Vagina (tissue), 2 donors: ENCODE data around the gene VPREB3. TPM values are rescaled to one million over a fixed set of nuclear protein-coding genes. Genes with fewer than 3 reads are reported as not detected.

Source experiments
- DNase-seq, 2 donors: peaks; one replicate each; pipeline ENCODE4 v3.0.0-alpha.2; 2017; ENCODE audit errors: extremely low spot score in 2 of 2
- H3K27ac ChIP-seq: fragments of 200-600 bp; sonication (generic); one replicate; pipeline ENCODE4 v1.5.1; 2019
- H3K27me3 ChIP-seq: fragments of 200-600 bp; sonication (generic); one replicate; pipeline ENCODE4 v1.5.1; 2019
- H3K36me3 ChIP-seq, 2 donors: fragments of 200-600 bp; sonication (generic); one replicate each; pipeline ENCODE4 v1.5.1; 2017 to 2019
- H3K4me1 ChIP-seq: fragments of 200-600 bp; sonication (generic); one replicate; pipeline ENCODE4 v1.5.1; 2019
- H3K4me3 ChIP-seq, 2 donors: fragments of 200-600 bp; sonication (generic); 1 replicate in 1 of 2; 2 replicates in 1 of 2; pipeline ENCODE4 v1.5.1; 2016 to 2019
- H3K9me3 ChIP-seq: fragments of 200-600 bp; sonication (generic); one replicate; pipeline ENCODE4 v1.5.1; 2019
- POLR2A ChIP-seq, 2 donors: fragments of 450-650 bp; IDR thresholded peaks; one replicate each; pipeline ENCODE4 v1.6.1; 2017; ENCODE audit warnings: antibody characterized with exemption in 2 of 2, mild to moderate bottlenecking in 2 of 2, moderate library complexity in 2 of 2
- POLR2AphosphoS5 ChIP-seq, 2 donors: sonication (generic); formaldehyde crosslinking; IDR thresholded peaks; one replicate each; pipeline ENCODE4 v1.9.0; 2017; ENCODE audit warnings: antibody characterized with exemption in 2 of 2, mild to moderate bottlenecking in 2 of 2, low read depth in 1 of 2; ENCODE audit not compliant: insufficient read depth in 1 of 2
- intact Hi-C: fragments of 100-400 bp; cut with DNase I; formaldehyde crosslinking; loops from one replicate; pipeline ENCODE4 v1.15.1; 2023
- total RNA-seq: library from RNA; depleted of rRNA; stranded (reverse); fragments of >200 nt; gene quantifications from one replicate; pipeline ENCODE4 v1.2.3, GENCODE V29; 2016
- TF ChIP-seq, protein P1 (sequence below), 3 experiments: fragments of 450-650 bp in 2 of 3; fragments of 200-600 bp in 1 of 3; sonication (generic) in 1 of 3; IDR thresholded peaks; one replicate each; pipeline ENCODE4 v1.5.1; 2017 to 2019; ENCODE audit warnings: antibody characterized with exemption in 3 of 3, mild to moderate bottlenecking in 2 of 3, moderate library complexity in 2 of 3

VPREB3 gene
- total RNA-seq, 1 donor from 2014 or later: not detected

DNA sequence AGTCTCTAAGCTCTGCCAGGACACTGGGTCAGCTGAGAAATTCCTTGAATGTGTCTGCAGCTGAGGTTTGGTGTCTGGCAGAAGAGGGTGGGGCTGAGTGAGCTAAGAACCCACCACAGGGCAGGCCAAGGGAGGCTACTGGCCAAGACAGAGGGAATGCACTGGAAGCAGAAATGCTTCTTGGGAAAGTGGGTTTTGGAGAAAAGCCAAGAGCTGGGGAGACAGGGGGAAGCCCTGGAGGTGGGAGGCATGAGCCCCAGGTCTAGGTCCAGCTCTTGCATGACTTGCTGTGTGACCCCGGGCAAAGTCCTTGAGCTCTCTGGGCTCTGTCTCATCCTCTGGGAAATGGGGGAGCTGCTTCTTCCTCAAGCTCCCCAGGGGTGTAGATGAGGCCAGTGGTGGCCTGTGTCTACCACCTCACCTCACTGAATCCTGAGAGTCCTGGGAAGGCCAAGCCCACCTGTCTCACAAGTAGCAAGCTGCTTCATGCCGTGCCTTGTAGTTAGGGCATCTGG is 20.8 kb upstream of the VPREB3 start:
- Histone ChIP-seq H3K4me1 (peaks cover 44% of the 10 kb centered on the region), H3K4me3 (no peak overlapping the region), H3K36me3 (no peaks in the 10 kb centered on the region), H3K9me3 (no peaks in the 10 kb centered on the region), H3K27me3 (no peaks in the 10 kb centered on the region), H3K27ac (peak overlapping the region; percentile 32)
- intact Hi-C loops: loop anchor here (5.0 kb wide), 1 partner anchor 62 kb away; the partner anchor contains the start of gene DERL3
- no peak for TF ChIP-seq POLR2A (IDR thresholded peaks at IDR 0.05)
- TF ChIP-seq POLR2AphosphoS5 (IDR thresholded peaks at IDR 0.05; ENCODE audit: insufficient read depth in 1 of 2, low read depth in 1 of 2): no peak
- TF ChIP-seq, protein P1, sequence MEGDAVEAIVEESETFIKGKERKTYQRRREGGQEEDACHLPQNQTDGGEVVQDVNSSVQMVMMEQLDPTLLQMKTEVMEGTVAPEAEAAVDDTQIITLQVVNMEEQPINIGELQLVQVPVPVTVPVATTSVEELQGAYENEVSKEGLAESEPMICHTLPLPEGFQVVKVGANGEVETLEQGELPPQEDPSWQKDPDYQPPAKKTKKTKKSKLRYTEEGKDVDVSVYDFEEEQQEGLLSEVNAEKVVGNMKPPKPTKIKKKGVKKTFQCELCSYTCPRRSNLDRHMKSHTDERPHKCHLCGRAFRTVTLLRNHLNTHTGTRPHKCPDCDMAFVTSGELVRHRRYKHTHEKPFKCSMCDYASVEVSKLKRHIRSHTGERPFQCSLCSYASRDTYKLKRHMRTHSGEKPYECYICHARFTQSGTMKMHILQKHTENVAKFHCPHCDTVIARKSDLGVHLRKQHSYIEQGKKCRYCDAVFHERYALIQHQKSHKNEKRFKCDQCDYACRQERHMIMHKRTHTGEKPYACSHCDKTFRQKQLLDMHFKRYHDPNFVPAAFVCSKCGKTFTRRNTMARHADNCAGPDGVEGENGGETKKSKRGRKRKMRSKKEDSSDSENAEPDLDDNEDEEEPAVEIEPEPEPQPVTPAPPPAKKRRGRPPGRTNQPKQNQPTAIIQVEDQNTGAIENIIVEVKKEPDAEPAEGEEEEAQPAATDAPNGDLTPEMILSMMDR (IDR thresholded peaks at IDR 0.05): no peak
- DNase-seq: no peak

DNA sequence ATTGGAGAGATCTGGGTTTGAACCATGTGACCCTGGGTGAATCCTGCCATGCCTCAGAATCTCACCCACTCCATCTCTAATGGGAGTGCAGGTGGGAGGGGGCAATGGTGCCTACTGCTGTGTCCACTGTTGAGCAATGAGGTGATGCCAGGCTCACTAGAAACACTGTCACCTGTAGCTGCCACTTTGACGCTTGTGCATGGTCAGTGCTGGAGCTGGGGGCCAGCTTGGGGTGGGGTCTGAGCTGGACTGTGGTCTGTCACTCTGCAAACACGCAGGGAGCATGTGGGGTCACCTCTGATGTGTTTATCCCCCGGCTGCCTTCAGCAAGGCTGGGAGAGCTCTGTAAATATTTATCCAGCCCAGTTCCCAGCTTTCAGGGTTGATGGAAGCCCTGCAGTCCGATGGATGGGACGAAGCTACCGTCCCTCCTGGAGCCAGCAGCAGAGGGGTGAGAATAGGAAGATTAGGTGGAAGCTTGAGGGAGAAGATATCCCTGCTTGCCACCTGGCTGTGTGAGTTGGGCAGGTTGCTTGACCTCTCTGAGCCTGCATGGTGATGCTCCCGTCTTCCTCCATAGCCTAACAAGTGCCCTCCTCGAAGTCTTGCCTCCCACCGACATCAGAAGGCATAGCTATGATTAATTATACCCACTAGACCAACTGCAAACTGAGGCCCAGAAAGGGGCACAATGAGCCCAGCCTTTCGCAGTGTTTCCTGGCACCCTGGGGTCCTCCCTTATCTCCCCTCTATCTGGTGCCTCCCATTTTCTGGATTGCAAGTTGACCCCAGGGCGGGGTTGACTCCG is 20.1 kb upstream of the VPREB3 start:
- Histone ChIP-seq H3K36me3 (no peaks in the 10 kb centered on the region), H3K27me3 (no peaks in the 10 kb centered on the region), H3K27ac (peak overlapping the region; percentile 32), H3K9me3 (no peaks in the 10 kb centered on the region), H3K4me3 (no peak overlapping the region), H3K4me1 (peaks cover 44% of the 10 kb centered on the region)
- DNase-seq: no peak
- TF ChIP-seq, protein P1 (IDR thresholded peaks at IDR 0.05): no peak
- TF ChIP-seq POLR2A (IDR thresholded peaks at IDR 0.05) (no peak), POLR2AphosphoS5 (IDR thresholded peaks at IDR 0.05; ENCODE audit: insufficient read depth in 1 of 2, low read depth in 1 of 2) (no peak)
- intact Hi-C loops: loop anchor here (5.0 kb wide), 1 partner anchor 63 kb away; the partner anchor contains the start of gene DERL3

- H3K27ac ChIP-seq: peak overlapping the region; percentile 40
- TF ChIP-seq POLR2AphosphoS5 (IDR thresholded peaks at IDR 0.05; ENCODE audit: insufficient read depth in 1 of 2, low read depth in 1 of 2) (no peak), POLR2A (IDR thresholded peaks at IDR 0.05) (no peak)
- TF ChIP-seq, protein P1 (IDR thresholded peaks at IDR 0.05): no peak
- no peaks in the 10 kb centered on the region for H3K27me3 ChIP-seq
- peak overlapping the region; percentile 45 to 57 for H3K4me3 ChIP-seq
- no peaks in the 10 kb centered on the region for H3K36me3 ChIP-seq
- intact Hi-C loops: loop anchor here (5.0 kb wide), 1 partner anchor 64 kb away; the partner anchor contains the start of gene DERL3
- peaks cover 48% of the 10 kb centered on the region for H3K4me1 ChIP-seq
- no peaks in the 10 kb centered on the region for H3K9me3 ChIP-seq
- DNase-seq: no peak
Observed at GRCh38 chr22:23773483-23774113, 19.4 kb upstream of the VPREB3 start.

DNA sequence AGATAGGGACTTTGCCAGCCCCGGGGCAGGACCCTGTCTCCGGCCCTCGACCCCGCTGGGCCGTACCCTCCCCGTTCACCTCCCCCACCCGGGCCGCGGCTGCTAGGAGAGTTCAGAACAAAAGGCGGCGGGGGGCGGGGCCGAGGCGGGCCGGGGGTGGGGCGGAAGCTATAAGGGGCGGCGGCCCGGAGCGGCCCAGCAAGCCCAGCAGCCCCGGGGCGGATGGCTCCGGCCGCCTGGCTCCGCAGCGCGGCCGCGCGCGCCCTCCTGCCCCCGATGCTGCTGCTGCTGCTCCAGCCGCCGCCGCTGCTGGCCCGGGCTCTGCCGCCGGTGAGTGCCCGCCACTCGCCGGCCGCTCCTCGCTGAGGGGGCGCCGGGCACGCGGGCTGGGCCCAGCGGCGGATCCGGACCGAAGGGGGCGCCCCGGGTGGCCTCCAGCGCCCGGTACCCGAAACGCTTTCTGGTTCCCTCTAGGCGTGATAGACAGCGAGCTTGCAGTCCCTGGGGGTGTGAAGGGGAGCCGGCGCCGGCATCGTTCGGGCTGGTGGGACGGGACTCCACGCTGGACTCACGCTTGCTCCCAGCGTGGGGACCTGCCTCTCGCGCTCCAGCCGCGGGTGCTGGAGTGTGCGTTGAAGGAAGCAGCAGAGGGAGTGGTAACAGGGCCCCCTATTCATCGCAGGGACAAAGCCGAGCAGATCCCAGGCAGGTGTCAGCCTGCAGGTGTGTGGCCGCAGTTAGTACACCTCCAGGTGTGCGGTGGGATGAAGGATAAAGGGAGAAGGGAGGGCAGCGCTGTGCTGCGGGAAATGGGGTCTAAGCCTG is 18.6 kb upstream of the VPREB3 start, which contains the start of gene MMP11:
Gene MMP11 (plus strand): TSS at position 201 of the 825 bp plus-strand sequence. CDS start 22 bp downstream, at position 223.
- H3K4me3 ChIP-seq: peak within 1 kb of the TSS; percentile 45 to 57
- H3K27me3 ChIP-seq: no peaks in the 10 kb centered on the region
- no peaks in the 10 kb centered on the region for H3K36me3 ChIP-seq
- peaks cover 55% of the 10 kb centered on the region for H3K4me1 ChIP-seq
- intact Hi-C loops: loop anchor here (5.0 kb wide), 1 partner anchor 64 kb away; the partner anchor contains the start of gene DERL3
- TF ChIP-seq POLR2A (IDR thresholded peaks at IDR 0.05) (peak in 1 of 2 donors; percentile 9), POLR2AphosphoS5 (IDR thresholded peaks at IDR 0.05; ENCODE audit: insufficient read depth in 1 of 2, low read depth in 1 of 2) (no peak)
- TF ChIP-seq, protein P1 (IDR thresholded peaks at IDR 0.05): no peak
- H3K27ac ChIP-seq: peak within 1 kb of the TSS; percentile 40
- no peak for DNase-seq
- no peaks in the 10 kb centered on the region for H3K9me3 ChIP-seq
